Activated naive CD8-positive, alpha-beta T cell (primary cell): ENCODE data around the gene SURF2.
A peak's percentile ranks its signal among the peaks of the same experiment; 100 is the strongest.

ENCODE experiments used
- H3K27ac Mint-ChIP-seq: one replicate; pipeline ENCODE4 v1.8.0; 2021; ENCODE audit warnings: mixed read lengths
- H3K27me3 Mint-ChIP-seq: one replicate; pipeline ENCODE4 v1.8.0; 2021; ENCODE audit warnings: mixed read lengths
- H3K36me3 Mint-ChIP-seq: one replicate; pipeline ENCODE4 v1.8.0; 2021; ENCODE audit warnings: mixed read lengths
- H3K4me1 Mint-ChIP-seq: one replicate; pipeline ENCODE4 v1.8.0; 2021; ENCODE audit warnings: low read depth, mixed read lengths
- H3K4me3 Mint-ChIP-seq: one replicate; pipeline ENCODE4 v1.8.0; 2021; ENCODE audit warnings: mild to moderate bottlenecking, mixed read lengths
- H3K9me3 Mint-ChIP-seq: one replicate; pipeline ENCODE4 v1.8.0; 2021; ENCODE audit warnings: low read depth, mixed read lengths

The SURF2 gene

DNA sequence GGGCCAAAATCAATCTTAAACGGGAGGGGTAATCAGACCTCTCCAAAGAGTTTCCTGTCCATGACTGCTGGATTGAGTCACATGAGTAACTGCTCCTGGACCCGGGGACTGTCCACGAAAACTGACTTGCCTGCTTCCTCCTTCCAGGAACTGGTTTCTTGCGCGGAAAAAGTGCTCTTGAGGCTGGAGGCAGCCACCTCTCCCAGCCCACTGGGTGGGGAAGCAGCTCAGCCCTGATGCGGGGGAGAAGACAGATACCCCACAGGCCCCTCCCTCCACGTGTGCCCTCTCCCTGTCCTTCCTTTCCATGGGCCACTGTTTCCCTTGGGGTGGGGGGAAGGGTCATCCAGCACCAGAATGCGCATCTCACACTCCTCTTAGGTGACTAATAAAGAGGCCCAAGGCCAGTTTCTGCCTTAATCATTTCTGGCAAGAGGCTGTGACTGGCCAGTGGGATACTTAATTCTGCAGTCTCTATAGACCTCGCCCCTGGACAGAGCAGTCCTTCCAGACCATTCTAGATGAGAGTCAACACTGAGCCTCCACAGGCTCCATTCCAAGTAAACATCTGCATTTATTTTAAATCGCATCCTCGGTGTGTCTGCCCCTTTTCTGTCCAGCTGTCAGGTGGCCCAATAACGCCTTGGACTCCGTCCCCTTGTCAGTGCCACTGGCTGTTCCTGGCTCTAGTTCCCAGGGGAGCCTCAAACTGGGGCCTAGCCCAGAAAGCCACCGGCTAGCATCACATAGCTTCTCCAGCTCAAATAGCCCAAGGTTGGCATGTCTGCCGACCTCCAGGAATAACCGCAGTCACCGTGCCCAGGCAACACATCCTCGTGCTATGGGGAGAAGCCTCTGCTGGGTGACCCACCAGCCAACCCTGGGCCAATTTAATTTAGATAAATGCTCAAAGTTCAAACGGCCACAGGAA, 49.4 kb downstream of the SURF2 start:
- Mint-ChIP-seq H3K4me1 (peaks cover 10% of the 10 kb centered on the region), H3K4me3 (no peak overlapping the region), H3K27ac (no peak overlapping the region), H3K9me3 (no peaks in the 10 kb centered on the region), H3K36me3 (peaks cover 6% of the 10 kb centered on the region), H3K27me3 (no peaks in the 10 kb centered on the region)

DNA sequence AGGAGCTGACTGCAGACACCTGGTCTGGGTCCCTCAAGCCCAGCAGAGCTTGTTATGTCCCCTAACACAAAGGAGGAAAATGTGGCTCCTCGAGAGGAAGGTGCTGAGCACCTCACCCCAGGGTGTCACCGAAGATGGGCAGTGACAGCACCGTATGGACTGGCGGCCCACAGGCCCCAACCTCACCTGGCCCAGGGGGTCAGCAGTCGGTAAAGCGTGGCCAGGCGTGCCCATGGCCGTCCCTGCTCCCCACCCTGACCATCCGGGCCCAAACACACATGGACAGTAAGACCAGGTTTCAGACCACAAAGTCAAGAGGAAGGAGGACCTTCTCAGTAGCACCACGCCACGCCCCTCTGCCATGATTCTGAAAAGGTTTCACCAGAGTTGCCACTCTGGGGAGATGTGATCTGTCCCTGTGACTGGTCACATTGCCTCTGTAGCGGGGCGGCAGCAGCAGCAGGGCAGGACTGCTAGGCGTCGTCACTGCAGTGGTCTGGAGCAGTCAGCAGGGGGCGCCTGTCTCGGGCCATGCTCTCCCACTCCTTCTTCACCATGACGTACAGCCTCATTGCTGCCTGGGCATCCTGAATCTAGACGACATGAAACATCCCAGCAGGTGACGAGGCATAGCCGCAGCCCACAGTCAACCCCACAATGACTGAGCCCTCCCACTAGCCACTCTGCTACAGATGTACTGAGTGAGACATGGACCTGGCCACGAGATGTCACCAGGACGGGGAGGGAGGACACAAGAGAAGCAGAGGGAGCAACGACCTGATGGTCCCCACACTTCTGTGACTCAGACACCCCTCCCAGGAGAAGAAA, 50.3 kb downstream of the SURF2 start:
- Mint-ChIP-seq H3K9me3 (no peaks in the 10 kb centered on the region), H3K36me3 (peaks cover 6% of the 10 kb centered on the region), H3K27me3 (no peaks in the 10 kb centered on the region), H3K27ac (peak overlapping the region; percentile 46), H3K4me1 (peaks cover 10% of the 10 kb centered on the region), H3K4me3 (no peak overlapping the region)

DNA sequence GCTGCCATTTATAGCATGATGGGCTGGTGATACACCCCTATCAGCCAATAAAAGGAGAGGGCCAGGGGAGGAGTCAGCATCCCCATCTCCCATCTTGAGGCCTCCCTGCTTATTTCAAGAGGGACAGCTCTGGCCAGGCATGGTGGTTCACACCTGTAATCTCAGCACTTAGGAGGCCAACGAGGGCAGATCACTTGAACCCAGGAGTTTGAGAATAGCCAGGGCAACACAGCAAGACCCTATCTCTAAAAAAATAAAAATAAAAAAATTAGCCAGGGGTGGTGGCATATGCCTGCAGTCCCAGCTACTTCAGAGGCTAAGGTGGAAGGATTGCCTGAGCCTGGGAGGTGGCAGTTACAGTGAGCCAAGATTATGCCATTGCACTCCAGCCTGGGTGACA, 51.7 kb downstream of the SURF2 start:
- peaks cover 6% of the 10 kb centered on the region for H3K36me3 Mint-ChIP-seq
- H3K27ac Mint-ChIP-seq = no peak overlapping the region
- H3K27me3 Mint-ChIP-seq = no peaks in the 10 kb centered on the region
- no peak overlapping the region for H3K4me3 Mint-ChIP-seq
- H3K4me1 Mint-ChIP-seq = peaks cover 10% of the 10 kb centered on the region
- no peaks in the 10 kb centered on the region for H3K9me3 Mint-ChIP-seq
